ENCODE results near the gene COL4A2. TPM values are rescaled to one million over a fixed set of nuclear protein-coding genes. Genes with fewer than 3 reads are reported as not detected.

COL4A2 gene
- total RNA-seq, 2 experiments from 2014 or later, result not detected

- Mint-ChIP-seq H3K27ac (no peak overlapping the region), H3K27me3 (peaks cover 3% of the 10 kb centered on the region), H3K4me1 (ENCODE audit: low read depth) (no peaks in the 10 kb centered on the region), H3K4me3 (no peak overlapping the region), H3K9me3 (no peaks in the 10 kb centered on the region), H3K36me3 (ENCODE audit: low read depth) (no peaks in the 10 kb centered on the region)
- CTCF ChIA-PET, result no interaction called here
- DNase-seq (no peak), ATAC-seq (no peak)
- intact Hi-C loops (cut with micrococcal nuclease), result no loop called here
- no peak for TF ChIP-seq CTCF (IDR thresholded peaks at IDR 0.05)
- POLR2A ChIA-PET, result no interaction called here
Observed at GRCh38 chr13:110289661-110290060, 17.4 kb upstream of the COL4A2 start.

DNA sequence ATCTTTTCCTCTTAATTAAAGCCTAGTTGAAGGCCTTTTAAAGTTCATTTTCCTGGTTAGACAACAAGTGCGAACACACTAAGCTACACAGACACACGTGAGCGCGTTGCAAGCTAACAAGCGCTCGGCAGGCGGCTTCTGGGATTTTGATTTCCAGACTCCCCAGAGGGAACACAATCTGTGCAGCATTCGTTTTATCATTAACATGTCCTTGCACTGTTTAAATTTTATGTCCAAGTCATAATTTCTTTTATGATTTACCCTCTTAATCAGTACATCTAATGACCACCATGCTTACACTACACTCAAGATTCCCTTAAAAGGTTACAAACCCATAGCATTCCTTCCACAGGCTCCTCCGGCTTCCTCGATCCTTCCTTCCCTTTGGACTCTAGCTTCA lies 16.9 kb upstream of the COL4A2 start:
- Mint-ChIP-seq H3K4me3 (no peak overlapping the region), H3K27me3 (peaks cover 4% of the 10 kb centered on the region), H3K36me3 (ENCODE audit: low read depth) (no peaks in the 10 kb centered on the region), H3K27ac (no peak overlapping the region), H3K9me3 (no peaks in the 10 kb centered on the region), H3K4me1 (ENCODE audit: low read depth) (no peaks in the 10 kb centered on the region)
- DNase-seq, result no peak
- ChIA-PET CTCF (no interaction called here), POLR2A (interaction anchor here (0.6 kb wide), 1 partner anchor 87 kb away, joined by 3 read pairs; no protein-coding TSS in a partner anchor)
- ATAC-seq, result no peak
- no peak for TF ChIP-seq CTCF (IDR thresholded peaks at IDR 0.05)
- intact Hi-C loops (cut with micrococcal nuclease), result no loop called here

GRCh38 chr13:110290826-110291225 lies 16.3 kb upstream of the COL4A2 start:
- ATAC-seq (no peak), DNase-seq (no peak)
- H3K4me1 Mint-ChIP-seq (ENCODE audit: low read depth), result no peaks in the 10 kb centered on the region
- H3K27ac Mint-ChIP-seq, result no peak overlapping the region
- intact Hi-C loops (cut with micrococcal nuclease), result no loop called here
- H3K9me3 Mint-ChIP-seq, result no peaks in the 10 kb centered on the region
- CTCF ChIA-PET, result no interaction called here
- POLR2A ChIA-PET, result no interaction called here
- H3K27me3 Mint-ChIP-seq, result peaks cover 4% of the 10 kb centered on the region
- no peaks in the 10 kb centered on the region for H3K36me3 Mint-ChIP-seq (ENCODE audit: low read depth)
- H3K4me3 Mint-ChIP-seq, result no peak overlapping the region
- no peak for TF ChIP-seq CTCF (IDR thresholded peaks at IDR 0.05)

DNA sequence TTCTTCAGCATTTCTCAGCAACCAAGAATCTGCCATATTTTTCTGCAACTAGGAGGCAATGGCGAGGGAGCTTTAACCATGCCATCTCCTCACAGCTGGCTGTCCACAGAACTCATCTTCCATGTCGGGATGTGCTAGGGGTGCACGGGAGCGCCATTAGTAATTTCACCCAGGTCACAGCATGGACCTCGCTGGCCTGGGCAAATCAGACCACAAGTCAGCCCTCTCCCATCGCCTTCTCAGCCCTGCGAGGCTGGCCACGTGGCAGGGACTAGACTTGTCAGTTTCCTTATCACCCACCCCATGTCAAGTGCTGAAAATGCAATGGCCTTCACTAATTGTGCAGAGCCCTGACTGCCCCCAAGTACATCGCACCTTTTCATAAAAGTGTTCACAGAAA lies 15.8 kb upstream of the COL4A2 start:
- no peaks in the 10 kb centered on the region for H3K9me3 Mint-ChIP-seq
- H3K27ac Mint-ChIP-seq, result no peak overlapping the region
- DNase-seq (no peak), ATAC-seq (no peak)
- CTCF ChIA-PET, result no interaction called here
- POLR2A ChIA-PET, result no interaction called here
- H3K27me3 Mint-ChIP-seq, result peaks cover 7% of the 10 kb centered on the region
- intact Hi-C loops (cut with micrococcal nuclease), result no loop called here
- H3K36me3 Mint-ChIP-seq (ENCODE audit: low read depth), result no peaks in the 10 kb centered on the region
- H3K4me3 Mint-ChIP-seq, result no peak overlapping the region
- no peaks in the 10 kb centered on the region for H3K4me1 Mint-ChIP-seq (ENCODE audit: low read depth)
- TF ChIP-seq CTCF (IDR thresholded peaks at IDR 0.05), result no peak

- no peak for ATAC-seq
- ChIA-PET POLR2A (no interaction called here), CTCF (no interaction called here)
- intact Hi-C loops (cut with micrococcal nuclease), result no loop called here
- no peak overlapping the region for H3K27ac Mint-ChIP-seq
- no peak overlapping the region for H3K4me3 Mint-ChIP-seq
- H3K36me3 Mint-ChIP-seq (ENCODE audit: low read depth), result no peaks in the 10 kb centered on the region
- no peaks in the 10 kb centered on the region for H3K4me1 Mint-ChIP-seq (ENCODE audit: low read depth)
- TF ChIP-seq CTCF (IDR thresholded peaks at IDR 0.05), result no peak
- H3K27me3 Mint-ChIP-seq, result peaks cover 14% of the 10 kb centered on the region
- no peak for DNase-seq
- H3K9me3 Mint-ChIP-seq, result no peaks in the 10 kb centered on the region
Observed at GRCh38 chr13:110293037-110293436, 14.0 kb upstream of the COL4A2 start.
